Measurements from ENCODE around the gene L1CAM.

The L1CAM gene

DNA sequence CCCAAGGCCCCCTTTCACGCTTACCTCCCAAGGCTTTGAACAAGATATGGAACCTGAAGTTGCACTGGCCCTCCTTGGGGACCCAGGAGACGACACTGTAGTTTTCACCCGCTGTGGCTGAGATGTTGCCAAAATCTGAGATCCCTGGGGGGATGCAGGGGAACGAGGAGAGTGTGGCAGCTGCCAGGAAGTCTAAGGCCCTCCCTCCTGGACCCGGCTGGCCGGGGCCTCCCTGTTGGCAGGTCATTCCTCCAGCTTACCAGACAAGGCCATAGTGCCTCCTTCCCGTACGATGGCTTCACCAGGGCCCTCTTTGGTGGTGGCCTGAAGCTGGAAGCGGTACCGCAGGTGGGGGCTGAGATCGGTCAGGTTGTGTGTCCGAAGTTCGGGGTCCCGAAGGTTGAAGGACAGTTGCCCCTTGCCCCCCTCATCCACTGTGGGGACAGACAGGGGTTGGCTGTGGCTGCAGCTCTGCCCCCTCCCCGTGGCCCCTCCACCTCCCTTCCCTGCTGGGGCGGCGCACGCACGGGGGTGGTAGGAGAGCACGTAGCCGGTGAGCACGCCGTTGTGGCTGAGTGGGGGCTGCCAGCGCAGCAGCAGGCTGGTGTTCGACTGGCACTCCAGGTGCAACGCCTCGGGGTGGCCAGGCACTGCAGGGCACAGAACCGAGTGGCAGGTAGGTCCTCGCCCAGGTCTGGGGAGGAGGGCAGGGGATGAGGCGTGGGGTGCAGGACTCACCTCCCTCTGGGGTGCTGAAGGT lies 21.2 kb downstream of the L1CAM start:
- H3K27ac ChIP-seq (ENCODE audit: extremely low read depth, low read depth, low read length) = no peak overlapping the region
- H3K36me3 ChIP-seq (ENCODE audit: control insufficient read depth in 2 of 2, insufficient read depth in 1 of 2, low read length in 2 of 2) = no peaks in the 10 kb centered on the region
- ChIA-PET POLR2A (no interaction called here), CTCF (interaction anchor here (0.6 kb wide), 2 partner anchors 18 to 80 kb away, joined by 3 to 6 read pairs; partner anchors contain the start of gene RENBP)
- H3K9me3 ChIP-seq (ENCODE audit: control insufficient read depth, insufficient read depth, low read depth, low read length) = no peaks in the 10 kb centered on the region
- H3K4me1 ChIP-seq (ENCODE audit: control insufficient read depth, insufficient read depth, low read length) = no peaks in the 10 kb centered on the region
- TF ChIP-seq ZNF416 (tag by site-specific recombination; IDR thresholded peaks at IDR 0.05) = no peak
- H3K4me3 ChIP-seq (ENCODE audit: low read depth, low read length) = no peak overlapping the region

DNA sequence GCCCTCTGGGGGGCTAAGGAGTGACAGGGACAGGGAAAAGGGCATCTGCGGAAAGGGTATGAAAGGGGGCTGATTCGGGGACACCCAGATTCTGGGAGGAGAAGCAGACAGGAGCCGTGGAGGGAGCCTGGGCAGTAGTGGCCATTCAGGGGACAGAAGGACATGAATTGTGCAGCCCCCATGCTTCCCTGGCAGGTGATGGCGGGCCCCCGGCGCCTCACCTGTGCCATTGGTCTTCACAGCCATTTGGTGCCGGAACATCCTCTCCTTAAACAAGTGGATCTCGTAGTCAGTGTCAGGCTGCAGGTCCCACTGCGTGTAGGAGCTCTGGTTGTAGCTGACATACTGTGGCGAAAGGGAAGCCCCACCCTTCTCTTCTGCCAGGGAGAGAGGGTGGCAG lies 21.9 kb downstream of the L1CAM start:
- Histone ChIP-seq H3K4me1 (ENCODE audit: control insufficient read depth, insufficient read depth, low read length) (no peaks in the 10 kb centered on the region), H3K27ac (ENCODE audit: extremely low read depth, low read depth, low read length) (no peak overlapping the region), H3K4me3 (ENCODE audit: low read depth, low read length) (no peak overlapping the region), H3K9me3 (ENCODE audit: control insufficient read depth, insufficient read depth, low read depth, low read length) (no peaks in the 10 kb centered on the region), H3K36me3 (ENCODE audit: control insufficient read depth in 2 of 2, insufficient read depth in 1 of 2, low read length in 2 of 2) (no peaks in the 10 kb centered on the region)
- CTCF ChIA-PET = interaction anchor here (0.6 kb wide), 3 partner anchors 17 to 98 kb away, joined by 3 to 6 read pairs (median 3); partner anchors contain the start of gene RENBP
- TF ChIP-seq ZFP3 (tag by site-specific recombination; IDR thresholded peaks at IDR 0.05; ENCODE audit: low read depth) (no peak), ZNF292 (tag by site-specific recombination; IDR thresholded peaks at IDR 0.05; ENCODE audit: borderline replicate concordance, low read depth) (no peak), ZNF175 (tag by site-specific recombination; IDR thresholded peaks at IDR 0.05) (no peak)
- POLR2A ChIA-PET = no interaction called here

DNA sequence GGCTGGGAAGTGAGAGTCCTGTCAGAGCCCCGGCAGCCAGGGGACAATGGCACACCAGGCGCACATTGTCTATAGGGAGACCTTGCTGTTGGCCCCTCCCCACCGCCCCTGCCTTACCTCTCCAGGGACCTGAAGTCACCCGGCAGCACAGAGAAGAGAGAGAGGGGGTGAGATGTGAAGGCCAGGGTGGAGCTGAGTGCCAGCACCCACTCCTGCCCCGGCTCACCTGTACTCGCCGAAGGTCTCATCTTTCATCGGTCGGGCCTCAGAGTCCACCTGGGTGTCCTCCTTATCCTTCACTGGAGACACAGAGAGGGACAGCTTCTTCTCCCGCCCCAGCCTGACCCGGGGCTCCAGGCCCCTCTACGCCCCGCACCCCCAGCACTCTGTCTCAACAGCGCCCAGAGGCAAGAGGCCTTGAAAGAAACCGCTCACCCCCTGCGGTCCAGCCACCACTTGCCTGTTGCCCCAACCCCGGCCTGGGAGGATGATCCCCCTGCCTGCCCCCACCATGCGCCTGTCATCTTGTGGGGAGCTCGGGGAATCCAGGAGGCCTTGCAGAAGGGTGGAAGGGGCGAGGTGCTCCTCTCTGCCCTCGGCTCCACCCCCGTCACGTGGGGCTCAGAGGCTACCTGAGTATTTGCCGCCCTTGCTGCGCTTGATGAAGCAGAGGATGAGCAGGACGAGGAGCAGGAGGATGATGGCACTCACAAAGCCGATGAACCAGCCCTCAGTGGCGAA lies 22.6 kb downstream of the L1CAM start:
- POLR2A ChIA-PET = no interaction called here
- Histone ChIP-seq H3K4me1 (ENCODE audit: control insufficient read depth, insufficient read depth, low read length) (no peaks in the 10 kb centered on the region), H3K27ac (ENCODE audit: extremely low read depth, low read depth, low read length) (no peak overlapping the region), H3K36me3 (ENCODE audit: control insufficient read depth in 2 of 2, insufficient read depth in 1 of 2, low read length in 2 of 2) (no peaks in the 10 kb centered on the region), H3K9me3 (ENCODE audit: control insufficient read depth, insufficient read depth, low read depth, low read length) (no peaks in the 10 kb centered on the region), H3K4me3 (ENCODE audit: low read depth, low read length) (no peak overlapping the region)
- no peak for TF ChIP-seq ZNF132 (tag by site-specific recombination; IDR thresholded peaks at IDR 0.05; ENCODE audit: borderline replicate concordance)
- CTCF ChIA-PET = interaction anchor here (0.6 kb wide), 1 partner anchor 97 kb away, joined by 3 read pairs; no protein-coding TSS in a partner anchor

DNA sequence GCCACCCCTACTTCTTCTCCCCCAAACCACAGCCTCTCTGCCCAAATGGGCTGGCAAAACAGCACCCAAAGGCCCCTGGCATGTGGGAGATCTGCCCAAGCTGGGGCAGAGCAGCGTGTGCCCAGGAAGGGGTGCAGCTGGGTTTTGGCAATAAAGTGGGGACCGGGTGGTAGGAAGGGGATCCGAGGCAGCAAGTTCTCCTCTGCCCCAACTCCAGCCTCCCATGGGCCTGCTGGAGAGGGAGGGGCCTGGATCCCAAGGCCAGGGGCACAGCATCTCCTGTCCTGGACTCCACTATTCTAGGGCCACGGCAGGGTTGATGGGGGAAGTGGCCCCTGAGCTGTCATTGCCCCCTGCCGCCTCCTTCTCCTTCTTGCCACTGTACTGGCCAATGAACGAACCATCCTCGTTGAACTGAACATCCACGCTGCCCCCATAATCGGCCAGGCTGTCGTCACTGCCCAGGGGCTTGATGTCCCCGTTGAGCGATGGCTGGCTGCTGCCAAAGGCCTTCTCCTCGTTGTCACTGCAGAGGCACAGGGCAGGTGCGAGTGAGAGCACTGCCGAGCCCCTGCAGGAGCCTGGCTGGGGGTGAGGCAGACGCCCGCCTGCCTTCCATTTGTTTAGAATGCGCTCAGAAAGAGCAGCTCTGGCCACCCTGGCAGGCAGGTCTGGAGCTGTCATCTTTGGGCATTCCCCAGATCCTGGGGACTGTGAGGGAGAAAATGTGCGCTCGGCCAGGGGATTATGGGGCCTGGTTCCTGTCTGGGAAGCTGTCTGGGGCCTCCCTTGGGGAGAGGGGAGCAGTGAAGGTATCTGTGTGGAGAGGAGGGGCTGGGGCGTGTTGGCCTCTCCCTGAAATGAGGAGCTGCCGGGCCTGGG lies 23.4 kb downstream of the L1CAM start:
- POLR2A ChIA-PET = no interaction called here
- no peak overlapping the region for H3K27ac ChIP-seq (ENCODE audit: extremely low read depth, low read depth, low read length)
- CTCF ChIA-PET = no interaction called here

DNA sequence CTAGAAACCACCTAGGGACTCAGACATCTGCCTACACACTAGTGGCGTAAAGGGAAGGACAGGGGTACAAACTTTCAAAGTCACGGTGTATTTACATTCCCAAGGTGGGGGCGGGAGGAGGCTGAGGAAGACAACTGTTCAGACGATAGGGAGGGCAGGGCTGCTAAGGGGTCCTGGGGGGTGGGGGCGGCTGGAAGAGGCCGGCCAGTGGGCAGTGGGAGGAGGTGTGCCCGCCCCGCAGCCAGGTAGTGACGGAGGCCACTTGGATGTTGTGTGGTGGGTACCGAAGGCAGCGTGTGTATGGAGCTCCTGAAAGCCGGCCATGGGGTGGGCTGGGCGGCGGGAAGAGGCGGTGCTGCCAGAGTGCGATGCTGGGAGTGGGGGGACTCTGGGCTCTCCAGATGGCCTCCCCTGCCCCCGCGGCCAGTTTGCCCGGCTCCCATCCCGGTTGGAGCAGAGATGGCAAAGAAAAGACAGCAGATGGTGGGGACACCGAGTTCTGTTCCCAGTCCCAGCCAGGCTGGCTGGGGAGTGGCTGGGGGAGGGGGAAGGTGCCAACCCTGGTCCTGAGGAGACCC lies 24.2 kb downstream of the L1CAM start:
- Histone ChIP-seq H3K36me3 (ENCODE audit: control insufficient read depth in 2 of 2, insufficient read depth in 1 of 2, low read length in 2 of 2) (no peaks in the 10 kb centered on the region), H3K9me3 (ENCODE audit: control insufficient read depth, insufficient read depth, low read depth, low read length) (no peaks in the 10 kb centered on the region), H3K4me3 (ENCODE audit: low read depth, low read length) (no peak overlapping the region), H3K27ac (ENCODE audit: extremely low read depth, low read depth, low read length) (no peak overlapping the region), H3K4me1 (ENCODE audit: control insufficient read depth, insufficient read depth, low read length) (no peaks in the 10 kb centered on the region)
- TF ChIP-seq, protein P1, sequence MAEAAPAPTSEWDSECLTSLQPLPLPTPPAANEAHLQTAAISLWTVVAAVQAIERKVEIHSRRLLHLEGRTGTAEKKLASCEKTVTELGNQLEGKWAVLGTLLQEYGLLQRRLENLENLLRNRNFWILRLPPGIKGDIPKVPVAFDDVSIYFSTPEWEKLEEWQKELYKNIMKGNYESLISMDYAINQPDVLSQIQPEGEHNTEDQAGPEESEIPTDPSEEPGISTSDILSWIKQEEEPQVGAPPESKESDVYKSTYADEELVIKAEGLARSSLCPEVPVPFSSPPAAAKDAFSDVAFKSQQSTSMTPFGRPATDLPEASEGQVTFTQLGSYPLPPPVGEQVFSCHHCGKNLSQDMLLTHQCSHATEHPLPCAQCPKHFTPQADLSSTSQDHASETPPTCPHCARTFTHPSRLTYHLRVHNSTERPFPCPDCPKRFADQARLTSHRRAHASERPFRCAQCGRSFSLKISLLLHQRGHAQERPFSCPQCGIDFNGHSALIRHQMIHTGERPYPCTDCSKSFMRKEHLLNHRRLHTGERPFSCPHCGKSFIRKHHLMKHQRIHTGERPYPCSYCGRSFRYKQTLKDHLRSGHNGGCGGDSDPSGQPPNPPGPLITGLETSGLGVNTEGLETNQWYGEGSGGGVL (tag by site-specific recombination; IDR thresholded peaks at IDR 0.05) = no peak
- TF ChIP-seq EGR2 (tag by site-specific recombination; IDR thresholded peaks at IDR 0.05; ENCODE audit: low read depth) (peak; percentile 55), ZFHX2 (tag by site-specific recombination; conservative IDR thresholded peaks at IDR 0.05) (peak; percentile 31; the same call in 1 of the 2 replicates)
- ChIA-PET POLR2A (no interaction called here), CTCF (no interaction called here)

More for the DNA sequence above, 23.4 kb downstream of the L1CAM start:
- H3K4me1 ChIP-seq (ENCODE audit: control insufficient read depth, insufficient read depth, low read length) = no peaks in the 10 kb centered on the region
- TF ChIP-seq ZNF366 (tag by site-specific recombination; conservative IDR thresholded peaks at IDR 0.05) (no peak), ZNF394 (tag by site-specific recombination; IDR thresholded peaks at IDR 0.05; ENCODE audit: borderline replicate concordance) (no peak)
- H3K36me3 ChIP-seq (ENCODE audit: control insufficient read depth in 2 of 2, insufficient read depth in 1 of 2, low read length in 2 of 2) = no peaks in the 10 kb centered on the region
- no peaks in the 10 kb centered on the region for H3K9me3 ChIP-seq (ENCODE audit: control insufficient read depth, insufficient read depth, low read depth, low read length)
- H3K4me3 ChIP-seq (ENCODE audit: low read depth, low read length) = no peak overlapping the region

All from HEK293 (cell line).